Measurements from ENCODE around the gene APAF1. TPM values are rescaled to one million over a fixed set of nuclear protein-coding genes. Genes with fewer than 3 reads are reported as not detected.

APAF1 gene
- total RNA-seq, 4 donors from 2014 or later = 7.5 to 18.6 (median 8.5) TPM

GRCh38 chr12:98678946-98679610 lies 34.0 kb downstream of the APAF1 start:
- TF ChIP-seq CTCF (IDR thresholded peaks at IDR 0.05) = no peak
- no peak for TF ChIP-seq POLR2AphosphoS5 (IDR thresholded peaks at IDR 0.05)
- no peak for TF ChIP-seq POLR2A (IDR thresholded peaks at IDR 0.05)
- no peak for TF ChIP-seq EP300 (IDR thresholded peaks at IDR 0.05)
- Histone ChIP-seq H3K4me3 (no peak overlapping the region), H3K36me3 (peaks cover 0 to 89% of the 10 kb centered on the region in 2 donors), H3K9me3 (no peaks in the 10 kb centered on the region), H3K27me3 (no peaks in the 10 kb centered on the region), H3K27ac (no peak overlapping the region), H3K4me1 (no peaks in the 10 kb centered on the region)
- WGBS, 2 donors (ENCODE audit: low coverage in 1 of 2) = 80 to 100% methylated on average over 2 to 4 of the region's 7 CpGs
- no peak for ATAC-seq

- Histone ChIP-seq H3K4me1 (no peaks in the 10 kb centered on the region), H3K27ac (no peak overlapping the region), H3K4me3 (no peak overlapping the region), H3K36me3 (peaks cover 0 to 89% of the 10 kb centered on the region in 2 donors), H3K9me3 (no peaks in the 10 kb centered on the region), H3K27me3 (no peaks in the 10 kb centered on the region)
- 100% methylated on average over 1 of the region's 15 CpGs; no CpG with 5 or more reads in 1 of the 2 donors for WGBS, 2 donors (ENCODE audit: low coverage in 1 of 2)
- no peak for TF ChIP-seq EP300 (IDR thresholded peaks at IDR 0.05)
- TF ChIP-seq POLR2AphosphoS5 (IDR thresholded peaks at IDR 0.05) = no peak
- no peak for TF ChIP-seq CTCF (IDR thresholded peaks at IDR 0.05)
- TF ChIP-seq POLR2A (IDR thresholded peaks at IDR 0.05) = no peak
- ATAC-seq = no peak
Observed at GRCh38 chr12:98679611-98680005, 34.5 kb downstream of the APAF1 start.

GRCh38 chr12:98684199-98684598 lies 39.1 kb downstream of the APAF1 start:
- TF ChIP-seq POLR2AphosphoS5 (IDR thresholded peaks at IDR 0.05) = no peak
- TF ChIP-seq EP300 (IDR thresholded peaks at IDR 0.05) = no peak
- no peak for TF ChIP-seq CTCF (IDR thresholded peaks at IDR 0.05)
- TF ChIP-seq POLR2A (IDR thresholded peaks at IDR 0.05) = no peak
- no peak for ATAC-seq
- Histone ChIP-seq H3K4me1 (no peaks in the 10 kb centered on the region), H3K36me3 (peaks cover 0 to 100% of the 10 kb centered on the region in 2 donors), H3K27ac (no peak overlapping the region), H3K9me3 (no peaks in the 10 kb centered on the region), H3K4me3 (no peak overlapping the region), H3K27me3 (no peaks in the 10 kb centered on the region)
- 92 to 100% methylated on average over 2 of the region's 2 CpGs for WGBS, 2 donors (ENCODE audit: low coverage in 1 of 2)

GRCh38 chr12:98686603-98687002 lies 41.5 kb downstream of the APAF1 start:
- Histone ChIP-seq H3K4me1 (no peaks in the 10 kb centered on the region), H3K4me3 (no peak overlapping the region), H3K27me3 (no peaks in the 10 kb centered on the region), H3K36me3 (peaks cover 0 to 96% of the 10 kb centered on the region in 2 donors), H3K27ac (no peak overlapping the region), H3K9me3 (no peaks in the 10 kb centered on the region)
- no peak for ATAC-seq
- no peak for TF ChIP-seq POLR2AphosphoS5 (IDR thresholded peaks at IDR 0.05)
- TF ChIP-seq POLR2A (IDR thresholded peaks at IDR 0.05) = no peak
- TF ChIP-seq CTCF (IDR thresholded peaks at IDR 0.05) = no peak
- TF ChIP-seq EP300 (IDR thresholded peaks at IDR 0.05) = no peak
- 90% methylated on average over 2 of the region's 2 CpGs for WGBS, 2 donors (ENCODE audit: low coverage in 1 of 2)

GRCh38 chr12:98691351-98691750 lies 46.3 kb downstream of the APAF1 start:
- H3K36me3 ChIP-seq = peaks cover 0 to 83% of the 10 kb centered on the region in 2 donors

More at GRCh38 chr12:98691351-98691750, 46.3 kb downstream of the APAF1 start:
- Histone ChIP-seq H3K27ac (no peak overlapping the region), H3K27me3 (no peaks in the 10 kb centered on the region), H3K9me3 (no peaks in the 10 kb centered on the region), H3K4me1 (no peaks in the 10 kb centered on the region), H3K4me3 (no peak overlapping the region)
- ATAC-seq = no peak
- TF ChIP-seq POLR2AphosphoS5 (IDR thresholded peaks at IDR 0.05) (no peak), EP300 (IDR thresholded peaks at IDR 0.05) (no peak), POLR2A (IDR thresholded peaks at IDR 0.05) (no peak), CTCF (IDR thresholded peaks at IDR 0.05) (no peak)

All from gastroesophageal sphincter (tissue), 4 donors.